Endothelial cell of umbilical vein (primary cell): Measurements from ENCODE around the gene KLHL24. TPM values are rescaled to one million over a fixed set of nuclear protein-coding genes. Genes with fewer than 3 reads are reported as not detected.

Source experiments
- BruUV-seq: library from RNA; stranded (reverse); fragments of 400-500 nt; replicated peaks from 2 replicates; lab custom pipeline; 2021; lab: Mats Ljungman, UMichigan
- CTCF ChIA-PET: fragments of 300-600, 350-600 bp; sonication (Branson Sonifier 250); formaldehyde crosslinking; loops from one replicate; lab custom pipeline; 2021; ENCODE audit warnings: antibody characterized with exemption, inconsistent platforms; lab: Charles Lee
- POLR2A ChIA-PET: fragments of 300-600, 350-600 bp; sonication (Branson Sonifier 250); formaldehyde crosslinking; loops from one replicate; lab custom pipeline; 2021; ENCODE audit warnings: antibody characterized with exemption, inconsistent platforms; lab: Charles Lee
- DNase-seq: peaks from one replicate; pipeline ENCODE4 v3.0.0-alpha.2; 2011; ENCODE audit warnings: low read depth, low spot score
- FAIRE-seq: peaks from 2 replicates; lab custom pipeline; 2011; peaks lifted over from hg19 to GRCh38; lab: Jason Lieb, UNC
- H2AFZ ChIP-seq: 2 replicates; pipeline ENCODE4 v1.6.0; 2012; ENCODE audit warnings: low read depth, low read length, control low read depth, inconsistent platforms
- H3K27ac ChIP-seq: 2 replicates; pipeline ENCODE4 v1.5.1; 2011; ENCODE audit warnings: low read depth, mild to moderate bottlenecking, control low read depth, low read length, moderate library complexity; ENCODE audit not compliant: insufficient read depth
- H3K27me3 ChIP-seq, 2 experiments: 2 replicates each; pipeline versions ENCODE4 v1.6.0 to v1.6.1; 2011; ENCODE audit warnings: low read length in 2 of 2, mixed read lengths in 1 of 2; ENCODE audit not compliant: control insufficient read depth in 2 of 2, insufficient read depth in 2 of 2
- H3K36me3 ChIP-seq, 2 experiments: 2 replicates in 1 of 2; 3 replicates in 1 of 2; pipeline ENCODE4 v1.5.1; 2011; ENCODE audit warnings: low read length in 2 of 2, mild to moderate bottlenecking in 1 of 2, moderate library complexity in 1 of 2; ENCODE audit not compliant: control insufficient read depth in 2 of 2, insufficient read depth in 2 of 2; ENCODE audit errors: extremely low read depth in 1 of 2
- H3K4me1 ChIP-seq: 3 replicates; pipeline ENCODE4 v1.5.1; 2011; ENCODE audit warnings: mild to moderate bottlenecking, low read length; ENCODE audit not compliant: control insufficient read depth, insufficient read depth; ENCODE audit errors: extremely low read depth
- H3K4me2 ChIP-seq: 2 replicates; pipeline ENCODE4 v1.6.1; 2011; ENCODE audit warnings: low read length, control low read depth, mixed read lengths; ENCODE audit not compliant: insufficient read depth
- H3K4me3 ChIP-seq, 3 experiments: fragments of 200-600 bp in 1 of 3; sonication (generic), shearing (Covaris generic) in 1 of 3; replicated peaks in 1 of 3; 2 replicates each; pipeline ENCODE4 v1.5.1; 2011 to 2016; ENCODE audit warnings: control low read depth in 3 of 3, low read length in 3 of 3, mild to moderate bottlenecking in 2 of 3, inconsistent platforms in 1 of 3, low read depth in 1 of 3, moderate library complexity in 1 of 3; ENCODE audit not compliant: insufficient read depth in 1 of 3
- H3K79me2 ChIP-seq: 2 replicates; pipeline ENCODE4 v1.6.0; 2012; ENCODE audit warnings: low read length, inconsistent platforms; ENCODE audit not compliant: control insufficient read depth, insufficient read depth
- H3K9ac ChIP-seq: replicated peaks from 2 replicates; pipeline ENCODE3; 2011; ENCODE audit warnings: low read length, control low read depth; ENCODE audit not compliant: insufficient read depth; ENCODE audit errors: extremely low read depth
- H3K9me1 ChIP-seq: replicated peaks from 3 replicates; pipeline ENCODE4 v1.6.0; 2011; ENCODE audit warnings: mild to moderate bottlenecking, low read length; ENCODE audit not compliant: control insufficient read depth, insufficient read depth; ENCODE audit errors: extremely low read depth
- H3K9me3 ChIP-seq: replicated peaks from 2 replicates; pipeline ENCODE4 v1.5.1; 2012; ENCODE audit warnings: low read length, inconsistent platforms; ENCODE audit not compliant: control insufficient read depth, insufficient read depth
- H4K20me1 ChIP-seq: replicated peaks from 2 replicates; pipeline ENCODE3; 2011; ENCODE audit warnings: mild to moderate bottlenecking, low read length; ENCODE audit not compliant: control insufficient read depth, insufficient read depth; ENCODE audit errors: extremely low read depth
- CTCF ChIP-seq, 2 donors: IDR thresholded peaks; 1 replicate in 1 of 2; 2 replicates in 1 of 2; pipeline ENCODE4 v1.5.1; 2011; ENCODE audit warnings: low read length in 2 of 2, mild to moderate bottlenecking in 2 of 2, moderate library complexity in 2 of 2, control low read depth in 1 of 2, inconsistent platforms in 1 of 2, low read depth in 1 of 2; ENCODE audit not compliant: insufficient read depth in 1 of 2; ENCODE audit errors: extremely low read depth in 1 of 2
- EZH2 ChIP-seq: IDR thresholded peaks from 2 replicates; pipeline ENCODE4 v1.6.1; 2012; ENCODE audit warnings: borderline replicate concordance, low read depth, mild to moderate bottlenecking, moderate library complexity, low read length, inconsistent platforms; ENCODE audit not compliant: severe bottlenecking
- FOS ChIP-seq: IDR thresholded peaks from 2 replicates; pipeline ENCODE4 v1.6.1; 2011; ENCODE audit warnings: mild to moderate bottlenecking, low read length, moderate library complexity, borderline replicate concordance; ENCODE audit not compliant: insufficient read depth
- GATA2 ChIP-seq: IDR thresholded peaks from 2 replicates; pipeline ENCODE4 v1.7.0; 2011; ENCODE audit warnings: low read depth, mild to moderate bottlenecking, moderate library complexity, mixed read lengths, low read length; ENCODE audit not compliant: insufficient read length, insufficient read depth
- JUN ChIP-seq: IDR thresholded peaks from 2 replicates; pipeline ENCODE4 v1.6.1; 2011; ENCODE audit warnings: borderline replicate concordance, low read depth; ENCODE audit not compliant: insufficient read length, insufficient read depth
- MAX ChIP-seq: IDR thresholded peaks from 2 replicates; pipeline ENCODE4 v1.6.1; 2011; ENCODE audit not compliant: insufficient read depth, insufficient read length
- MYC ChIP-seq: IDR thresholded peaks from one replicate; pipeline ENCODE4 v1.6.1; 2011; ENCODE audit warnings: mild to moderate bottlenecking, low read depth, low read length
- POLR2A ChIP-seq: IDR thresholded peaks from 2 replicates; pipeline ENCODE4 v1.6.1; 2012; ENCODE audit warnings: low read depth, mild to moderate bottlenecking, control low read depth, low read length
- POLR2AphosphoS5 ChIP-seq: IDR thresholded peaks from 2 replicates; pipeline ENCODE4 v1.6.1; 2012; ENCODE audit warnings: low read depth, mild to moderate bottlenecking, control low read depth, low read length, moderate library complexity; ENCODE audit not compliant: insufficient read depth
- dilution Hi-C: fragments of 300-500 bp; cut with MboI; formaldehyde crosslinking; loops from one replicate; pipeline ENCODE4 v1.15.0; 2019; ENCODE audit warnings: low sequenced_read_pairs; ENCODE audit not compliant: extremely low pct_ligation_motif_present
- intact Hi-C: fragments of 100-400 bp; cut with micrococcal nuclease; formaldehyde crosslinking; loops from one replicate; pipeline ENCODE4 v1.10.0; 2022
- polyA plus RNA-seq, 4 experiments: library from polyadenylated mRNA; depleted of rRNA in 3 of 4; stranded (reverse) in 3 of 4; unstranded in 1 of 4; fragments of >200 nt; gene quantifications; 2 replicates each; pipeline versions ENCODE4 v1.2.1 to v1.2.3, GENCODE V29; 2011 to 2012; ENCODE audit warnings: missing spikeins in 1 of 4
- total RNA-seq: library from RNA; stranded (reverse); gene quantifications from 2 replicates; pipeline ENCODE4 v1.2.3, GENCODE V29; 2021

KLHL24 gene
- total and polyA plus RNA-seq, 2 donors (not counting 3 experiments of a cell fraction or from before 2014, with no cell fraction given), result 14.0 to 46.2 TPM

- ChIA-PET POLR2A (interaction anchor here (0.7 kb wide), 1 partner anchor 12 kb away, joined by 4 read pairs; no protein-coding TSS in a partner anchor), CTCF (interaction anchor here (1.3 kb wide), 1 partner anchor 10 kb away, joined by 4 read pairs; no protein-coding TSS in a partner anchor)
- no TSS peak for BruUV-seq
These were observed 40.8 kb upstream of the KLHL24 start for GRCh38 chr3:183594636-183595035.

More at GRCh38 chr3:183594636-183595035, 40.8 kb upstream of the KLHL24 start:
- H3K4me2 ChIP-seq, result no peak overlapping the region
- no peak overlapping the region for H3K4me3 ChIP-seq
- DNase-seq (no peak), FAIRE-seq (no peak)
- peaks cover 0 to 3% of the 10 kb centered on the region in 2 experiments for H3K27me3 ChIP-seq
- no peaks in the 10 kb centered on the region for H3K79me2 ChIP-seq
- H3K27ac ChIP-seq, result no peak overlapping the region
- H3K9me1 ChIP-seq, result no peaks in the 10 kb centered on the region
- TF ChIP-seq POLR2A, result no peak
- TF ChIP-seq GATA2, result no peak
- TF ChIP-seq EZH2, result no peak
- no peak for TF ChIP-seq MAX
- no peak for TF ChIP-seq POLR2AphosphoS5
- TF ChIP-seq CTCF (IDR thresholded peaks at IDR 0.05; ENCODE audit: extremely low read depth in 1 of 2, insufficient read depth in 1 of 2, low read depth in 1 of 2, low read length in 2 of 2), result no peak
- no peak for TF ChIP-seq FOS
- TF ChIP-seq MYC, result no peak
- TF ChIP-seq JUN, result no peak
- intact Hi-C loops, result no loop called here
- peaks cover 5% of the 10 kb centered on the region for H3K4me1 ChIP-seq
- H4K20me1 ChIP-seq, result no peaks in the 10 kb centered on the region
- no peak overlapping the region for H3K9ac ChIP-seq
- no peaks in the 10 kb centered on the region for H3K36me3 ChIP-seq
- no peaks in the 10 kb centered on the region for H3K9me3 ChIP-seq
- H2AFZ ChIP-seq, result no peak overlapping the region
- dilution Hi-C loops, result no loop called here
